ENCODE measurements around the gene OVOL2.

OVOL2 gene

GRCh38 chr20:18009116-18009515, 48.6 kb downstream of the OVOL2 start:
- Histone ChIP-seq H4K20me1 (ENCODE audit: control insufficient read depth, insufficient read depth, low read depth, low read length) (no peaks in the 10 kb centered on the region), H3K27ac (ENCODE audit: low read depth, low read length) (no peak overlapping the region), H3K4me3 (ENCODE audit: low read length) (no peak overlapping the region), H3K36me3 (ENCODE audit: control insufficient read depth, low read length) (no peaks in the 10 kb centered on the region), H3K27me3 (ENCODE audit: control insufficient read depth, low read length) (no peaks in the 10 kb centered on the region), H3K4me1 (ENCODE audit: control insufficient read depth, low read length) (peaks cover 21% of the 10 kb centered on the region), H3K9me2 (replicated peaks; ENCODE audit: control insufficient read depth, low read length) (no peaks in the 10 kb centered on the region), H3K9me3 (ENCODE audit: control insufficient read depth, insufficient read depth, low read length) (no peaks in the 10 kb centered on the region), H3F3A (ENCODE audit: control insufficient read depth, insufficient read depth) (no peaks in the 10 kb centered on the region), H3K79me2 (ENCODE audit: control insufficient read depth, low read length) (no peaks in the 10 kb centered on the region), H3K4me2 (ENCODE audit: low read length) (no peak overlapping the region)
- TF ChIP-seq EZH2phosphoT487 (IDR thresholded peaks at IDR 0.05; ENCODE audit: borderline replicate concordance, low read length) = no peak
- TF ChIP-seq, protein P1, sequence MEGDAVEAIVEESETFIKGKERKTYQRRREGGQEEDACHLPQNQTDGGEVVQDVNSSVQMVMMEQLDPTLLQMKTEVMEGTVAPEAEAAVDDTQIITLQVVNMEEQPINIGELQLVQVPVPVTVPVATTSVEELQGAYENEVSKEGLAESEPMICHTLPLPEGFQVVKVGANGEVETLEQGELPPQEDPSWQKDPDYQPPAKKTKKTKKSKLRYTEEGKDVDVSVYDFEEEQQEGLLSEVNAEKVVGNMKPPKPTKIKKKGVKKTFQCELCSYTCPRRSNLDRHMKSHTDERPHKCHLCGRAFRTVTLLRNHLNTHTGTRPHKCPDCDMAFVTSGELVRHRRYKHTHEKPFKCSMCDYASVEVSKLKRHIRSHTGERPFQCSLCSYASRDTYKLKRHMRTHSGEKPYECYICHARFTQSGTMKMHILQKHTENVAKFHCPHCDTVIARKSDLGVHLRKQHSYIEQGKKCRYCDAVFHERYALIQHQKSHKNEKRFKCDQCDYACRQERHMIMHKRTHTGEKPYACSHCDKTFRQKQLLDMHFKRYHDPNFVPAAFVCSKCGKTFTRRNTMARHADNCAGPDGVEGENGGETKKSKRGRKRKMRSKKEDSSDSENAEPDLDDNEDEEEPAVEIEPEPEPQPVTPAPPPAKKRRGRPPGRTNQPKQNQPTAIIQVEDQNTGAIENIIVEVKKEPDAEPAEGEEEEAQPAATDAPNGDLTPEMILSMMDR (IDR thresholded peaks at IDR 0.05; ENCODE audit: low read depth, low read length, poor library complexity, severe bottlenecking) = no peak

DNA sequence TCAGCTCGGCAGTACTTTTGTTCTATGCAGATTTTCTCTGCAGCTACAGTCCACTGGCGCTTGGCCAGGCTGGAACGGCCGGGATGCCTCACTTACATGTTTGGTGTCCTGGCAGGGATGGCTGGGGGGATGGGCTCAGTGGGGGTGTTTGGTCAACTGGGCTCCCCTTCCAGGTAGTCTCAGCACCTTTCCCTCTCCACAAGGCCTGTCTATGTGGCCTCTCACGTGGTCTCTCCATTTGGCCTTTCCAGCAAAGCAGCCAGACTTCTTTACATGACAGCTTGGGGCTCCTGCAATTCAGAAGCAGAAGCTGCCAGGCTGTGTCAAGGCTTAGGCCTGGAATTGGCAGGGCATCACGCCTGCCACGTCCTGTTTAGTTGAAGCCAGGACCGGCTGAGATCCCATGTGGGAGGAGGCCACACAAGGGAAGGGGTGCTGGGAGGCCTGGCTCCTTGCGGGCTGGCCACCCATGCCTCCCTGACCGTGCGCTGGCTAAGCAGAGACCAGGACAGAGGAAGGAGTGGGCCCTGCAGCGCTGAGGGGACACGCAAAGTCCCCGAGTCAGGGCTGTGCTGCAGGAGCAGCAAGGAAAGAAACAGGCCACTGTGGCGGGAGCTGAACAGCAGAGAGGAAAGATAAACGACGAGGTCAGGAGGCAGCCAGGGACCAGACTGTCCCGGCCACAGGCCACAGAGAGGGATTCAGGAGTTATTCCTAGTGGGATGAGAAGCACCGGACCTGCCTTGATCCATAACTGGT, 50.0 kb downstream of the OVOL2 start:
- TF ChIP-seq, protein P1 (IDR thresholded peaks at IDR 0.05; ENCODE audit: low read depth, low read length, poor library complexity, severe bottlenecking) = no peak
- no peak for TF ChIP-seq EZH2phosphoT487 (IDR thresholded peaks at IDR 0.05; ENCODE audit: borderline replicate concordance, low read length)
- Histone ChIP-seq H3K79me2 (ENCODE audit: control insufficient read depth, low read length) (no peaks in the 10 kb centered on the region), H3K4me3 (ENCODE audit: low read length) (no peak overlapping the region), H3K27me3 (ENCODE audit: control insufficient read depth, low read length) (no peaks in the 10 kb centered on the region), H3K4me1 (ENCODE audit: control insufficient read depth, low read length) (peaks cover 35% of the 10 kb centered on the region), H3F3A (ENCODE audit: control insufficient read depth, insufficient read depth) (peaks cover 4% of the 10 kb centered on the region; the same call in 1 of the 2 replicates), H3K9me3 (ENCODE audit: control insufficient read depth, insufficient read depth, low read length) (no peaks in the 10 kb centered on the region), H3K4me2 (ENCODE audit: low read length) (no peak overlapping the region), H4K20me1 (ENCODE audit: control insufficient read depth, insufficient read depth, low read depth, low read length) (no peaks in the 10 kb centered on the region), H3K27ac (ENCODE audit: low read depth, low read length) (no peak overlapping the region), H3K36me3 (ENCODE audit: control insufficient read depth, low read length) (no peaks in the 10 kb centered on the region), H3K9me2 (replicated peaks; ENCODE audit: control insufficient read depth, low read length) (no peaks in the 10 kb centered on the region)

DNA sequence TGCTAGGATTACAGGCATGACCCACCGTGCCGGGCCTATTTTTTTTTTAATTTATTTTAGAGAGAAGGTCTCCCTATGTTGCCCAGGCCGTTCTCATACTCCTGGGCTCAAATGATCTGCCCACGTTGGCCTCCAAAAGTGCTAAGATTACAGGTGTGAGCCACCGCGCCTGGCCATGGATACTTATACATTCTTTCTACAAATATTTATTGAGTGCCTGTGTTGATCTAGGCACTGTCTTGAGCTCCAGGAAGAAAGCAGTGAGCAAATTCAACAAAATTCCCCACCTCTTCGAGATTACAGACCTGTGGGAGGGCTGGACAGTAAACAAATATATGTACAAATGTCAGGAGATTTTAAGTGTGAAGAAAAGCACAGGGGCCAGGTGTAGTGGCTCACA, 51.0 kb downstream of the OVOL2 start:
- Histone ChIP-seq H3K4me1 (ENCODE audit: control insufficient read depth, low read length) (peaks cover 35% of the 10 kb centered on the region), H3K27ac (ENCODE audit: low read depth, low read length) (no peak overlapping the region), H3K4me3 (ENCODE audit: low read length) (no peak overlapping the region), H3K79me2 (ENCODE audit: control insufficient read depth, low read length) (no peaks in the 10 kb centered on the region), H4K20me1 (ENCODE audit: control insufficient read depth, insufficient read depth, low read depth, low read length) (no peaks in the 10 kb centered on the region), H3F3A (ENCODE audit: control insufficient read depth, insufficient read depth) (peaks cover 4% of the 10 kb centered on the region; the same call in 1 of the 2 replicates), H3K36me3 (ENCODE audit: control insufficient read depth, low read length) (no peaks in the 10 kb centered on the region), H3K9me3 (ENCODE audit: control insufficient read depth, insufficient read depth, low read length) (no peaks in the 10 kb centered on the region), H3K4me2 (ENCODE audit: low read length) (no peak overlapping the region), H3K9me2 (replicated peaks; ENCODE audit: control insufficient read depth, low read length) (no peaks in the 10 kb centered on the region), H3K27me3 (ENCODE audit: control insufficient read depth, low read length) (no peaks in the 10 kb centered on the region)
- TF ChIP-seq, protein P1 (IDR thresholded peaks at IDR 0.05; ENCODE audit: low read depth, low read length, poor library complexity, severe bottlenecking) = no peak
- TF ChIP-seq EZH2phosphoT487 (IDR thresholded peaks at IDR 0.05; ENCODE audit: borderline replicate concordance, low read length) = no peak

Data from DOHH2 (cell line).